Endometrium (tissue), 2 donors: ENCODE measurements around the gene INTS14.

Experiments used
- FAIRE-seq: peaks from 2 replicates; lab custom pipeline; 2012; peaks lifted over from hg19 to GRCh38; lab: Jason Lieb, UNC
- donor health status: control.
- donor health status: control.

The INTS14 gene

DNA sequence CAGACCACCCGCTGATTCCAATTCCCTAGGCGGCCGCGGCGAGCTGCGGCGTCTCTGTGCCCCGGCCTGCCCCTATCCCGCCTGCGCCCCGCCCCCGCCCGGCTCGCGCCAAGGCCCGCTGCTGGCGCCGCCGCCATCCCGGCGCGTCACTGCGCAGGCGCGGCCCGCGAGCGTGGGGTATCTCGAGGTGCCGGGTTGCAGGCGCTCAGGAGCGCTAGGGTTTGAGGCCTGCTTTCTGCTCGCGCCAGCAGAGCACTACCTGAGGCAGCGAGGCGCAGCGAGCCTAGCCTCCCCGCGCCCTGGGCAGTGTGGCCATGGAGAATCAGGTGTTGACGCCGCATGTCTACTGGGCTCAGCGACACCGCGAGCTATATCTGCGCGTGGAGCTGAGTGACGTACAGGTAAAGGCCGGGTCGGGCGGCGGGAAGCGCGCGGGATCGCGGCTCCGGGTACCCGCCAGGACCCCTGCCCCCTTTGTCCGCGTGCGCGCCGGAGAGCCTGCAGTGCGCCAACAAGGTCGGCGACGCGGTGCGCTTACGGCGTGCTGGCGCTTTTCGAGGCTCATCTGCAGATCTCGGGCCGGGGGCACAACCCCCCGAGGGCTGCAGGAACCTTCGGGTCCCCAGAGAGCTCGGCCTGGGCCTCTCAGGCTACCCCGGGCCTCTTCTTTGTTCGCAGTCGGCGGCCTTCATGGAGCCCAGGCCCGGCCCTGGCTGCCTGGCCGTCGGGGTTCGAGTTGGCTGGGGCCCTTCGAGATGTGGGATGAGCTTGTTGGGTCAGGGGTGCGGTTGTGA, 80.4 kb downstream of the INTS14 start, which contains the start of gene HACD3:
Gene HACD3 (plus strand): TSS at position 146 of the 794 bp plus-strand sequence. CDS start 169 bp downstream, at position 315.
- FAIRE-seq: no peak

GRCh38 chr15:65529762-65530317, 81.1 kb downstream of the INTS14 start:
- FAIRE-seq: no peak
